HepG2 (cell line): Measurements from ENCODE around the gene CCDC88B. TPM values are rescaled to one million over a fixed set of nuclear protein-coding genes. Genes with fewer than 3 reads are reported as not detected.

Experiments
- ATRX ChIP-seq: sonication (generic); formaldehyde crosslinking; IDR thresholded peaks from 2 replicates; pipeline ENCODE4 v1.4.0; 2020; ENCODE audit warnings: missing genetic modification reagents, borderline replicate concordance
- BRD4 ChIP-seq: sonication (generic); formaldehyde crosslinking; IDR thresholded peaks from 2 replicates; pipeline ENCODE4 v1.4.0; 2020; ENCODE audit warnings: missing genetic modification reagents
- CHD2 ChIP-seq: IDR thresholded peaks from 2 replicates; pipeline ENCODE4 v1.6.1; 2011; ENCODE audit warnings: low read depth, low read length, improper control_type of control experiment
- ETV5 ChIP-seq: IDR thresholded peaks from 2 replicates; pipeline ENCODE4 v1.6.1; 2018; ENCODE audit warnings: missing biosample characterization, missing genetic modification reagents, inconsistent platforms, borderline replicate concordance
- KLF11 ChIP-seq: IDR thresholded peaks from 2 replicates; pipeline ENCODE4 v1.6.1; 2016; ENCODE audit warnings: missing compliant biosample characterization
- KLF16 ChIP-seq, 2 experiments: sonication (generic) in 1 of 2; formaldehyde crosslinking in 1 of 2; IDR thresholded peaks; 2 replicates each; pipeline versions ENCODE4 v1.6.1 to v1.8.0; 2016 to 2023; ENCODE audit warnings: missing genetic modification reagents in 2 of 2, missing compliant biosample characterization in 1 of 2
- NFIB ChIP-seq: sonication (generic); formaldehyde crosslinking; IDR thresholded peaks from 2 replicates; pipeline ENCODE4 v1.9.0; 2021; ENCODE audit warnings: missing genetic modification reagents, mild to moderate bottlenecking, borderline replicate concordance
- NFYC ChIP-seq: IDR thresholded peaks from 2 replicates; pipeline ENCODE4 v1.6.1; 2016; ENCODE audit warnings: missing genetic modification reagents, missing compliant biosample characterization
- POLR2A ChIP-seq, 2 experiments: IDR thresholded peaks; 2 replicates each; pipeline ENCODE4 v1.6.1; 2011; ENCODE audit warnings: low read depth in 2 of 2, low read length in 2 of 2, mild to moderate bottlenecking in 1 of 2, moderate library complexity in 1 of 2; ENCODE audit not compliant: insufficient read depth in 1 of 2
- POLR2G ChIP-seq: fragments of 200-400 bp; formaldehyde crosslinking; IDR thresholded peaks from 2 replicates; pipeline ENCODE4 v1.6.1; 2018; ENCODE audit warnings: mild to moderate bottlenecking, low read depth, low read length, moderate library complexity
- TBX3 ChIP-seq: fragments of 450-650 bp; IDR thresholded peaks from 2 replicates; pipeline ENCODE4 v1.6.1; 2017; ENCODE audit warnings: antibody characterized with exemption, mild to moderate bottlenecking, inconsistent platforms, borderline replicate concordance
- ZBTB21 ChIP-seq: sonication (generic); formaldehyde crosslinking; IDR thresholded peaks from 2 replicates; pipeline ENCODE4 v1.4.0; 2020; ENCODE audit warnings: missing genetic modification reagents
- ZBTB4 ChIP-seq: sonication (generic); formaldehyde crosslinking; IDR thresholded peaks from 2 replicates; pipeline ENCODE4 v1.4.0; 2020; ENCODE audit warnings: missing genetic modification reagents, mild to moderate bottlenecking, borderline replicate concordance
- ZNF235 ChIP-seq: sonication (generic); formaldehyde crosslinking; IDR thresholded peaks from 2 replicates; pipeline ENCODE4 v1.8.1; 2023; ENCODE audit warnings: mild to moderate bottlenecking, missing genetic modification reagents, borderline replicate concordance
- ZNF24 ChIP-seq: fragments of 450-650 bp; IDR thresholded peaks from 2 replicates; pipeline ENCODE4 v1.6.1; 2017; ENCODE audit warnings: antibody characterized with exemption, mild to moderate bottlenecking
- ZNF260 ChIP-seq: sonication (generic); formaldehyde crosslinking; IDR thresholded peaks from 2 replicates; pipeline ENCODE4 v1.4.0; 2020; ENCODE audit warnings: missing genetic modification reagents, low read depth, mild to moderate bottlenecking, borderline replicate concordance
- ZNF530 ChIP-seq: sonication (generic); formaldehyde crosslinking; IDR thresholded peaks from 2 replicates; pipeline ENCODE4 v1.5.0; 2020; ENCODE audit warnings: low read depth, mild to moderate bottlenecking, missing genetic modification reagents
- ZNF772 ChIP-seq: sonication (generic); formaldehyde crosslinking; IDR thresholded peaks from 2 replicates; pipeline ENCODE4 v1.5.0; 2020; ENCODE audit warnings: mild to moderate bottlenecking, missing genetic modification reagents
- ZNF781 ChIP-seq: sonication (generic); formaldehyde crosslinking; IDR thresholded peaks from 2 replicates; pipeline ENCODE4 v1.5.1; 2020; ENCODE audit warnings: borderline replicate concordance, mild to moderate bottlenecking, missing genetic modification reagents; ENCODE audit errors: not compliant biosample characterization
- ZSCAN29 ChIP-seq: sonication (generic); formaldehyde crosslinking; conservative IDR thresholded peaks from 2 replicates; pipeline ENCODE4 v1.4.0; 2020; ENCODE audit warnings: mild to moderate bottlenecking, missing genetic modification reagents
- ZZZ3 ChIP-seq: sonication (generic); formaldehyde crosslinking; IDR thresholded peaks from 2 replicates; pipeline ENCODE4 v1.4.0; 2020; ENCODE audit warnings: missing genetic modification reagents, mild to moderate bottlenecking, borderline replicate concordance
- polyA plus RNA-seq, 8 experiments: library from polyadenylated mRNA; depleted of rRNA in 3 of 8; stranded (reverse) in 7 of 8; unstranded in 1 of 8; fragments of >200 nt; fragmentation: Illumina TruSeq in 4 of 8; extraction: Trizol in 4 of 8; gene quantifications; 2 replicates each; pipeline versions ENCODE4 v1.2.1 to v1.2.3, GENCODE V29; 2011 to 2016; ENCODE audit warnings: low read depth in 4 of 8, missing spikeins in 1 of 8, mixed read lengths in 1 of 8; ENCODE audit not compliant: insufficient read depth in 1 of 8
- total RNA-seq, 5 experiments: library from RNA; depleted of rRNA; stranded (reverse); fragments of >200 nt; fragmentation: Illumina TruSeq; extraction: Trizol; gene quantifications; 2 replicates each; pipeline ENCODE4 v1.2.3, GENCODE V29; 2016; ENCODE audit warnings: low read depth in 1 of 5
- TF ChIP-seq, protein P1 (sequence below): sonication (generic); formaldehyde crosslinking; IDR thresholded peaks from 2 replicates; pipeline ENCODE4 v1.4.0; 2020; ENCODE audit warnings: mild to moderate bottlenecking, missing genetic modification reagents, borderline replicate concordance
- TF ChIP-seq, protein P2 (sequence below): sonication (generic); formaldehyde crosslinking; IDR thresholded peaks from 2 replicates; pipeline ENCODE4 v1.9.0; 2021; ENCODE audit warnings: missing genetic modification reagents, mild to moderate bottlenecking, borderline replicate concordance
- TF ChIP-seq, protein P3 (sequence below): sonication (generic); formaldehyde crosslinking; IDR thresholded peaks from 2 replicates; pipeline ENCODE4 v1.5.0; 2020; ENCODE audit warnings: missing genetic modification reagents

Gene CCDC88B
- total and polyA plus RNA-seq, 2 of the 13 experiments (the other 11 are each of a cell fraction or from before 2014, with no cell fraction given), result 3.6 to 4.8 TPM

GRCh38 chr11:64331569-64332371, 8.2 kb upstream of the CCDC88B start (continued):
- TF ChIP-seq, protein P1, sequence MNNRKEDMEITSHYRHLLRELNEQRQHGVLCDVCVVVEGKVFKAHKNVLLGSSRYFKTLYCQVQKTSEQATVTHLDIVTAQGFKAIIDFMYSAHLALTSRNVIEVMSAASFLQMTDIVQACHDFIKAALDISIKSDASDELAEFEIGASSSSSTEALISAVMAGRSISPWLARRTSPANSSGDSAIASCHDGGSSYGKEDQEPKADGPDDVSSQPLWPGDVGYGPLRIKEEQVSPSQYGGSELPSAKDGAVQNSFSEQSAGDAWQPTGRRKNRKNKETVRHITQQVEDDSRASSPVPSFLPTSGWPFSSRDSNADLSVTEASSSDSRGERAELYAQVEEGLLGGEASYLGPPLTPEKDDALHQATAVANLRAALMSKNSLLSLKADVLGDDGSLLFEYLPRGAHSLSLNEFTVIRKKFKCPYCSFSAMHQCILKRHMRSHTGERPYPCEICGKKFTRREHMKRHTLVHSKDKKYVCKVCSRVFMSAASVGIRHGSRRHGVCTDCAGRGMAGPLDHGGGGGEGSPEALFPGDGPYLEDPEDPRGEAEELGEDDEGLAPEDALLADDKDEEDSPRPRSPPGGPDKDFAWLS (CRISPR knock-in tag), result no peak
- no peak for TF ChIP-seq ZSCAN29 (CRISPR knock-in tag)
- TF ChIP-seq ZNF530 (CRISPR knock-in tag), result no peak
- TF ChIP-seq ZBTB4 (CRISPR knock-in tag), result no peak
- TF ChIP-seq ZNF24, result no peak
- TF ChIP-seq POLR2A (IDR thresholded peaks at IDR 0.05; ENCODE audit: insufficient read depth in 1 of 2, low read depth in 2 of 2, low read length in 2 of 2), result no peak
- TF ChIP-seq ZNF781 (CRISPR knock-in tag), result no peak
- no peak for TF ChIP-seq POLR2G
- TF ChIP-seq TBX3, result no peak
- TF ChIP-seq KLF16 (CRISPR knock-in tag; IDR thresholded peaks at IDR 0.05), result no peak
- no peak for TF ChIP-seq ZNF260 (CRISPR knock-in tag)
- no peak for TF ChIP-seq CHD2
- TF ChIP-seq, protein P2, sequence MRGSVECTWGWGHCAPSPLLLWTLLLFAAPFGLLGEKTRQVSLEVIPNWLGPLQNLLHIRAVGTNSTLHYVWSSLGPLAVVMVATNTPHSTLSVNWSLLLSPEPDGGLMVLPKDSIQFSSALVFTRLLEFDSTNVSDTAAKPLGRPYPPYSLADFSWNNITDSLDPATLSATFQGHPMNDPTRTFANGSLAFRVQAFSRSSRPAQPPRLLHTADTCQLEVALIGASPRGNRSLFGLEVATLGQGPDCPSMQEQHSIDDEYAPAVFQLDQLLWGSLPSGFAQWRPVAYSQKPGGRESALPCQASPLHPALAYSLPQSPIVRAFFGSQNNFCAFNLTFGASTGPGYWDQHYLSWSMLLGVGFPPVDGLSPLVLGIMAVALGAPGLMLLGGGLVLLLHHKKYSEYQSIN (CRISPR knock-in tag), result no peak
- no peak for TF ChIP-seq ATRX (CRISPR knock-in tag)
- TF ChIP-seq ZNF772, result no peak; the same call in 1 of the 2 replicates
- TF ChIP-seq ZZZ3 (CRISPR knock-in tag), result no peak
- TF ChIP-seq, protein P3, sequence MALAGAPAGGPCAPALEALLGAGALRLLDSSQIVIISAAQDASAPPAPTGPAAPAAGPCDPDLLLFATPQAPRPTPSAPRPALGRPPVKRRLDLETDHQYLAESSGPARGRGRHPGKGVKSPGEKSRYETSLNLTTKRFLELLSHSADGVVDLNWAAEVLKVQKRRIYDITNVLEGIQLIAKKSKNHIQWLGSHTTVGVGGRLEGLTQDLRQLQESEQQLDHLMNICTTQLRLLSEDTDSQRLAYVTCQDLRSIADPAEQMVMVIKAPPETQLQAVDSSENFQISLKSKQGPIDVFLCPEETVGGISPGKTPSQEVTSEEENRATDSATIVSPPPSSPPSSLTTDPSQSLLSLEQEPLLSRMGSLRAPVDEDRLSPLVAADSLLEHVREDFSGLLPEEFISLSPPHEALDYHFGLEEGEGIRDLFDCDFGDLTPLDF (CRISPR knock-in tag), result no peak
- TF ChIP-seq ZNF235 (CRISPR knock-in tag), result no peak
- TF ChIP-seq ETV5 (CRISPR knock-in tag), result no peak
- TF ChIP-seq BRD4, result no peak
- no peak for TF ChIP-seq KLF11 (CRISPR knock-in tag)
- no peak for TF ChIP-seq ZBTB21
- TF ChIP-seq NFYC (CRISPR knock-in tag), result no peak
- no peak for TF ChIP-seq NFIB (CRISPR knock-in tag)
